Measurements from ENCODE around the gene REV1. TPM values are rescaled to one million over a fixed set of nuclear protein-coding genes. Genes with fewer than 3 reads are reported as not detected.

Gene REV1
- total and polyA plus RNA-seq, 2 donors = 23.9 to 27.1 TPM

DNA sequence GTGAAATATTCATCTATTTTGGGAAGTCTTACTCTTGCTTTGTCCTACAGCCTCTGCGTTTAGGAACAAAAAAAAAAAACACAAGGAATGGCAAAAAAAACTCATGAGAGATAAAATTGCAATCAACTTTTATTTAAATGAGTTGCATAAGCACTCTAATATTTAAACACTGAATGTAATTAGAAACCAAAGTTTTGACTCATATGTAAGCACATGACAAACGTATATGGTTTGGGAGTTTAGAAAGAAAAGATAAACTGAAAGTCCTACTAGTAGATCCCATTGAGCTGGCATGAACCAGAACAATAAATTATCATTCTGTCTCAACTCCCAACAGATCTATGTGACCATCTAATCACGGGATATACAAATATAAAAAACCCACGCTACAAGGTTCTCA lies 44.8 kb downstream of the REV1 start:
- 73% methylated on average over 4 of the region's 4 CpGs for WGBS
- Histone ChIP-seq H3K9me3 (ENCODE audit: control insufficient read depth in 2 of 2, insufficient read depth in 1 of 2, low read length in 1 of 2) (no peaks in the 10 kb centered on the region), H3K4me3 (ENCODE audit: low read length in 2 of 2) (no peak overlapping the region)

DNA sequence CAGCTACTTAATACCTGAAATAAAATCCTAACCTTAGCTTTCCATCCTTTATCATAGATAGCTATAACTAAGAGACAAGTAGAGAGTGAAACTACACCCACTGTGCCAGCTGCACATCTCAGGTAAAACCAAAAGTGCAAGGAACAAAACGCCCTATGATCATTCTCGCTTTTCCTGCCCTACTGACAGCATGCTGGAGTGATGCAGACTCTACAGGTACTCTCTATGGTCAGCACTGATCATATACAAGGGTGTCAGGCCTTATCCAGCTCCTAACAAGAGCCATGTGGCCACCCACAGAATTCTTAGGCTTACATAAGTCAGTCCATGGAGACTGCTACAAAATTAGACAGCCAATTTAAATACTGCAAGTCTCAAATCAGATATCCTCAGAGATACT lies 45.6 kb downstream of the REV1 start:
- H3K27ac ChIP-seq (ENCODE audit: low read depth in 1 of 2, low read length in 1 of 2) = no peak overlapping the region
- no peaks in the 10 kb centered on the region for H3K27me3 ChIP-seq (ENCODE audit: control insufficient read depth in 2 of 2, insufficient read depth in 1 of 2, low read length in 1 of 2)
- DNase-seq (ENCODE audit: low read depth in 6 of 9, low spot score in 9 of 9) = no peak
- no peak overlapping the region for H3K4me3 ChIP-seq (ENCODE audit: low read length in 2 of 2)
- WGBS = 94% methylated on average over 2 of the region's 2 CpGs
- H3K36me3 ChIP-seq (ENCODE audit: control insufficient read depth in 2 of 2, insufficient read depth in 2 of 2, low read length in 1 of 2) = peaks cover 11% of the 10 kb centered on the region in 2 donors
- H3K4me1 ChIP-seq (ENCODE audit: control insufficient read depth in 2 of 2, insufficient read depth in 2 of 2, low read length in 2 of 2) = no peaks in the 10 kb centered on the region
- no peaks in the 10 kb centered on the region for H3K9me3 ChIP-seq (ENCODE audit: control insufficient read depth in 2 of 2, insufficient read depth in 1 of 2, low read length in 1 of 2)

More for the DNA sequence above, 44.8 kb downstream of the REV1 start:
- no peaks in the 10 kb centered on the region for H3K27me3 ChIP-seq (ENCODE audit: control insufficient read depth in 2 of 2, insufficient read depth in 1 of 2, low read length in 1 of 2)
- H3K36me3 ChIP-seq (ENCODE audit: control insufficient read depth in 2 of 2, insufficient read depth in 2 of 2, low read length in 1 of 2) = peaks cover 9 to 13% of the 10 kb centered on the region in 2 donors
- no peaks in the 10 kb centered on the region for H3K4me1 ChIP-seq (ENCODE audit: control insufficient read depth in 2 of 2, insufficient read depth in 2 of 2, low read length in 2 of 2)
- DNase-seq (ENCODE audit: low read depth in 6 of 9, low spot score in 9 of 9) = no peak
- H3K27ac ChIP-seq (ENCODE audit: low read depth in 1 of 2, low read length in 1 of 2) = no peak overlapping the region

GRCh38 chr2:99442837-99443236 lies 47.0 kb downstream of the REV1 start:
- Histone ChIP-seq H3K4me1 (ENCODE audit: control insufficient read depth in 2 of 2, insufficient read depth in 2 of 2, low read length in 2 of 2) (no peaks in the 10 kb centered on the region), H3K27ac (ENCODE audit: low read depth in 1 of 2, low read length in 1 of 2) (no peak overlapping the region), H3K9me3 (ENCODE audit: control insufficient read depth in 2 of 2, insufficient read depth in 1 of 2, low read length in 1 of 2) (no peaks in the 10 kb centered on the region), H3K36me3 (ENCODE audit: control insufficient read depth in 2 of 2, insufficient read depth in 2 of 2, low read length in 1 of 2) (peaks cover 12% of the 10 kb centered on the region in 2 donors), H3K27me3 (ENCODE audit: control insufficient read depth in 2 of 2, insufficient read depth in 1 of 2, low read length in 1 of 2) (no peaks in the 10 kb centered on the region), H3K4me3 (ENCODE audit: low read length in 2 of 2) (no peak overlapping the region)
- WGBS = 80% methylated on average over 1 of the region's 1 CpG
- DNase-seq (ENCODE audit: low read depth in 6 of 9, low spot score in 9 of 9) = no peak

- Histone ChIP-seq H3K4me1 (ENCODE audit: control insufficient read depth in 2 of 2, insufficient read depth in 2 of 2, low read length in 2 of 2) (no peaks in the 10 kb centered on the region), H3K36me3 (ENCODE audit: control insufficient read depth in 2 of 2, insufficient read depth in 2 of 2, low read length in 1 of 2) (peaks cover 7 to 16% of the 10 kb centered on the region in 2 donors), H3K27ac (ENCODE audit: low read depth in 1 of 2, low read length in 1 of 2) (no peak overlapping the region), H3K4me3 (ENCODE audit: low read length in 2 of 2) (no peak overlapping the region), H3K9me3 (ENCODE audit: control insufficient read depth in 2 of 2, insufficient read depth in 1 of 2, low read length in 1 of 2) (no peaks in the 10 kb centered on the region), H3K27me3 (ENCODE audit: control insufficient read depth in 2 of 2, insufficient read depth in 1 of 2, low read length in 1 of 2) (no peaks in the 10 kb centered on the region)
- WGBS = 98% methylated on average over 4 of the region's 4 CpGs
- no peak for DNase-seq (ENCODE audit: low read depth in 6 of 9, low spot score in 9 of 9)
These were observed 49.8 kb downstream of the REV1 start for GRCh38 chr2:99439971-99440505.

DNA sequence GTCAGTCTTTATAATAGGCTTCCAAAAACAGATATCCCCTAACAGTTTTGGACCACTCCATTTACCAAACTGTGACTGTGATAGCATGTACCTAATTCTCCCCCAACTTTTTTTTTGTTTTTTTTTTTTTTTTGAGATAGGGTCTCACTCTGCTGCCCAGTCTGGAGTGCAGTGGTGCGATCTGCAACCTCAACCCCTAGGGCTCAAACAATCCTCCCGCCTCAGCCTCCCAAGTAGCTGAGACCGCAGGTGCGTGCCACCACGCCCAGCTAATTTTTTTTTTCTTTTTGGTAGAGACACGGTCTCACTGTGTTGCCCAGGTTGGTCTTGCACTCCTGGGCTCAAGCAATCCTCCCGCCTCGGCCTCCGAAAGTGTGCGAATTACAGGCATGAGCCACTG lies 52.9 kb downstream of the REV1 start:
- DNase-seq (ENCODE audit: low read depth in 6 of 9, low spot score in 9 of 9) = no peak
- over 99% methylated on average over 10 of the region's 10 CpGs for WGBS

GRCh38 chr2:99433340-99433739 lies 56.5 kb downstream of the REV1 start:
- WGBS = 93% methylated on average over 2 of the region's 2 CpGs
- Histone ChIP-seq H3K27me3 (ENCODE audit: control insufficient read depth in 2 of 2, insufficient read depth in 1 of 2, low read length in 1 of 2) (no peaks in the 10 kb centered on the region), H3K4me1 (ENCODE audit: control insufficient read depth in 2 of 2, insufficient read depth in 2 of 2, low read length in 2 of 2) (no peaks in the 10 kb centered on the region), H3K27ac (ENCODE audit: low read depth in 1 of 2, low read length in 1 of 2) (no peak overlapping the region), H3K4me3 (ENCODE audit: low read length in 2 of 2) (no peak overlapping the region), H3K36me3 (ENCODE audit: control insufficient read depth in 2 of 2, insufficient read depth in 2 of 2, low read length in 1 of 2) (peaks cover 13 to 17% of the 10 kb centered on the region in 2 donors), H3K9me3 (ENCODE audit: control insufficient read depth in 2 of 2, insufficient read depth in 1 of 2, low read length in 1 of 2) (no peaks in the 10 kb centered on the region)
- no peak for DNase-seq (ENCODE audit: low read depth in 6 of 9, low spot score in 9 of 9)

More for the DNA sequence above, 52.9 kb downstream of the REV1 start:
- Histone ChIP-seq H3K4me3 (ENCODE audit: low read length in 2 of 2) (no peak overlapping the region), H3K36me3 (ENCODE audit: control insufficient read depth in 2 of 2, insufficient read depth in 2 of 2, low read length in 1 of 2) (peaks cover 10 to 16% of the 10 kb centered on the region in 2 donors), H3K4me1 (ENCODE audit: control insufficient read depth in 2 of 2, insufficient read depth in 2 of 2, low read length in 2 of 2) (no peaks in the 10 kb centered on the region), H3K27ac (ENCODE audit: low read depth in 1 of 2, low read length in 1 of 2) (no peak overlapping the region), H3K9me3 (ENCODE audit: control insufficient read depth in 2 of 2, insufficient read depth in 1 of 2, low read length in 1 of 2) (no peaks in the 10 kb centered on the region), H3K27me3 (ENCODE audit: control insufficient read depth in 2 of 2, insufficient read depth in 1 of 2, low read length in 1 of 2) (no peaks in the 10 kb centered on the region)

DNA sequence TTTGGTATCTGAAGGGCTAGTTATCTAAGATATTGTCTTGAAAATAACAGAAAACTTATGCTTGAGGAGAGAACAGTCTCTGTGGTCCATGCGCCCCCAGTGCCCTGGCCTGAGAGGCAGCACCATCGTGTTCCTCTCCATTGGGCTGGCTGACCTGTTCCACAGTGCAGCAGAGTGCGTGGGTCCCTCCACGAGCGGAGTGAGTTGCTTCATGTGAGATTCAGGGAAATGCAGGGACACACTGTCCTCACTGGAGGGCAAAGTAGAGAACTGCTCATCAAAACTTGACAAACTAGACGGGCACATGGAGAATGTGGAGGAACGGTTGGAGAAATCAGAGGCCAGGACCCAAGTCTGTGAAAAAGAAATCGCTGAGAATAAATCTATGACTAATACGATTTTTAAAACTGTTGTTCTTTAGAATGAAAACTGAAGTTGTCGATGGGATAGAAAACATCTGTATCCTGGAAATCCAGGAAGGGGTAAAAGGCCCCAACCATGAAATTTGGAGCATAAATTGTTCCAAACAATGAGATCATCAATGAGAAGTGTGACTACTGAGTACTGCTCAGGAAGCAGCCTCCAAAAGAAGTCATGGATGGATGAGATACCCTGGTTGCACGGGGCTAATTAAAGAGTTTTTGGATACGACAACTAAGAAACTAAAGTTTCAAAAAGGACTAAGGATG lies 58.1 kb downstream of the REV1 start:
- Histone ChIP-seq H3K9me3 (ENCODE audit: control insufficient read depth in 2 of 2, insufficient read depth in 1 of 2, low read length in 1 of 2) (no peaks in the 10 kb centered on the region), H3K4me1 (ENCODE audit: control insufficient read depth in 2 of 2, insufficient read depth in 2 of 2, low read length in 2 of 2) (no peaks in the 10 kb centered on the region), H3K4me3 (ENCODE audit: low read length in 2 of 2) (no peak overlapping the region), H3K27me3 (ENCODE audit: control insufficient read depth in 2 of 2, insufficient read depth in 1 of 2, low read length in 1 of 2) (no peaks in the 10 kb centered on the region), H3K36me3 (ENCODE audit: control insufficient read depth in 2 of 2, insufficient read depth in 2 of 2, low read length in 1 of 2) (peaks cover 12 to 26% of the 10 kb centered on the region in 2 donors), H3K27ac (ENCODE audit: low read depth in 1 of 2, low read length in 1 of 2) (no peak overlapping the region)
- no peak for DNase-seq (ENCODE audit: low read depth in 6 of 9, low spot score in 9 of 9)
- WGBS = 98% methylated on average over 12 of the region's 12 CpGs

DNA sequence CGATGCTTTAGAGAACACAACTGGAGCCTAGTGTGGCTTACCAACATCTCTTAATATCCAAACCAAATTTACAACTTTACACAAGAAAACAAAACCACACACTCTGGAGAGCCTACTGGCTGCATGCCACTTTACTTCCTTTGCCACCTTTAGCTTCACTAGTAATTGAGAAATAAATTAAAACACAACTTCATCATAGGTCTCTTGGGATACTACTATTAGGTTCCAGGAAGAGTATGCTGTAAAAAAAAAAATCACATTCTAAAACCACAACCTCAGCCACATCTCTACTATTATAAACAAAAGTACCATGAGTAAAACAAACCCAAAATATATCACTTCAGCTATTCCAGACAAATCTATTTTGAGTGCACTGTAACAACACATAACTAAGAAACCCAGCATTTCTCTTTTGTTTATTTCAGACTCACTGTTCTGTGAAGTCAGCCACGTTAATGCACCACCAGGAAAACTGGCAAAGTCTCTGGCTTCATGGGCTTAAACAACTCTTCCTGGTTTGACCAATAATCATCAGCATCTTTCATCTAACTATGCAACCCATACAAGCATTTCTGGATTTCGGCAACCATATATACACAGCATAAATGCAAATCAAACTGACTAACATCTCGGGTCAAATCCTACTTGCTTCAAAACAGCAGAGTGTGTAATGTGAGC lies 59.1 kb downstream of the REV1 start:
- Histone ChIP-seq H3K4me1 (ENCODE audit: control insufficient read depth in 2 of 2, insufficient read depth in 2 of 2, low read length in 2 of 2) (no peaks in the 10 kb centered on the region), H3K9me3 (ENCODE audit: control insufficient read depth in 2 of 2, insufficient read depth in 1 of 2, low read length in 1 of 2) (no peaks in the 10 kb centered on the region), H3K27me3 (ENCODE audit: control insufficient read depth in 2 of 2, insufficient read depth in 1 of 2, low read length in 1 of 2) (no peaks in the 10 kb centered on the region), H3K4me3 (ENCODE audit: low read length in 2 of 2) (no peak overlapping the region), H3K36me3 (ENCODE audit: control insufficient read depth in 2 of 2, insufficient read depth in 2 of 2, low read length in 1 of 2) (peaks cover 12 to 26% of the 10 kb centered on the region in 2 donors), H3K27ac (ENCODE audit: low read depth in 1 of 2, low read length in 1 of 2) (no peak overlapping the region)
- DNase-seq (ENCODE audit: low read depth in 6 of 9, low spot score in 9 of 9) = no peak
- 71% methylated on average over 4 of the region's 4 CpGs for WGBS

DNA sequence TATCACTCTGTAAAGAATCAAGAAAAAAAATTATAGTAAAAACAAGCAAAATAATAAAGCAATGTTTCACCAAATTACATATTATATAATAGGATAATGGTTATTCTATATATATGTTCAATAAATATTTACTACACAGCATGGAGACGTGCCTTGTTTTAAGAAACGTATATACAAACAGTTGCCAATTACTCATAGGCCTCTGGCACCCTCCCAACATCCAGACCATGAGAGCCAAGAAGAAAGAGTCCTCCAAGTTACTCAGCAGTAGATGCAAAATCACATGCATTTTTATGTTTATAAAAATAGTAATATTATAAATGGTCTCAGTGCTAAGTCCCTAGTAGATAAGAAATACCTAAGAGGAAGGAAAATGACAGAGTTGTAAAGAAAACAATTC lies 64.8 kb downstream of the REV1 start:
- no peak overlapping the region for H3K27ac ChIP-seq (ENCODE audit: low read depth in 1 of 2, low read length in 1 of 2)
- no peak for DNase-seq (ENCODE audit: low read depth in 6 of 9, low spot score in 9 of 9)
- peaks cover 23 to 46% of the 10 kb centered on the region in 2 donors for H3K36me3 ChIP-seq (ENCODE audit: control insufficient read depth in 2 of 2, insufficient read depth in 2 of 2, low read length in 1 of 2)
- 97% methylated on average over 2 of the region's 2 CpGs for WGBS
- H3K27me3 ChIP-seq (ENCODE audit: control insufficient read depth in 2 of 2, insufficient read depth in 1 of 2, low read length in 1 of 2) = no peaks in the 10 kb centered on the region
- no peaks in the 10 kb centered on the region for H3K9me3 ChIP-seq (ENCODE audit: control insufficient read depth in 2 of 2, insufficient read depth in 1 of 2, low read length in 1 of 2)
- no peak overlapping the region for H3K4me3 ChIP-seq (ENCODE audit: low read length in 2 of 2)
- no peaks in the 10 kb centered on the region for H3K4me1 ChIP-seq (ENCODE audit: control insufficient read depth in 2 of 2, insufficient read depth in 2 of 2, low read length in 2 of 2)
